Left colon (tissue), 2 donors: Measurements from ENCODE around the gene IFNA8. TPM values are rescaled to one million over a fixed set of nuclear protein-coding genes. Genes with fewer than 3 reads are reported as not detected.
A peak's percentile ranks its signal among the peaks of the same experiment; 100 is the strongest.
"Not testable (repeated sequence)": the region's sequence is repeated elsewhere in the genome, so short reads cannot be mapped to it uniquely, and the experiment has no call there.

Experiments
- ATAC-seq: fragments of 200-7000 bp; cut with Tn5 transposase; one replicate; pipeline ENCODE4 v1.9.1; 2020; ENCODE audit warnings: mild to moderate bottlenecking, moderate library complexity
- DNase-seq, 2 donors: peaks; one replicate each; pipeline ENCODE4 v3.0.0-alpha.2; 2020
- intact Hi-C, 2 donors: fragments of 100-400 bp; cut with DNase I in 1 of 2; cut with micrococcal nuclease in 1 of 2; formaldehyde crosslinking; loops; one replicate each; pipeline versions ENCODE4 v1.11.2 to v1.14.0; 2022; cut with DNase I, micrococcal nuclease
- long read RNA-seq: library from polyadenylated mRNA; unstranded; transcript quantifications from one replicate; pipeline ENCODE4 v2.0.0, GENCODE V29; 2021
- total RNA-seq, 2 donors: library from RNA; stranded (reverse); fragmentation: NEBNext Ultra II Directional; extraction: Animal tissue kit (Norgen Biotek cat#: 25700); gene quantifications; one replicate each; pipeline ENCODE4 v1.2.1, GENCODE V29; 2021
- donor health status: DM: no; HTN: no; CAD: no.
- donor health status: DM: yes; HTN: yes; CAD: no.

IFNA8 gene
- total RNA-seq, result not detected
- long read RNA-seq, result 0 reads

GRCh38 chr9:21408817-21409216 lies at the start of gene IFNA8:
TSS of gene IFNA8 (plus strand) at chr9:21409117. CDS start at chr9:21409177, 60 bp downstream.
- no peak for ATAC-seq
- intact Hi-C loops, result no loop called here
- no peak for DNase-seq

GRCh38 chr9:21362287-21362686 lies 46.6 kb upstream of the IFNA8 start:
- intact Hi-C loops, result no loop called here
- ATAC-seq (no peak), DNase-seq (no peak)

- intact Hi-C loops, ATAC-seq, DNase-seq: not testable (repeated sequence)
These were observed 41.7 kb upstream of the IFNA8 start for GRCh38 chr9:21367169-21367568.

- intact Hi-C loops, result no loop called here
- DNase-seq, result no peak
- ATAC-seq, result no peak
These were observed 41.0 kb upstream of the IFNA8 start, which contains the start of gene IFNA13 for GRCh38 chr9:21367957-21368356. TSS of gene IFNA13 (minus strand) at chr9:21368057. CDS start at chr9:21368010, 47 bp downstream.

- ATAC-seq, intact Hi-C loops, DNase-seq: not testable (repeated sequence)
These were observed 37.5 kb upstream of the IFNA8 start for GRCh38 chr9:21371467-21371866.

GRCh38 chr9:21381448-21382339 lies 27.2 kb upstream of the IFNA8 start:
- ATAC-seq (peak; percentile 58), DNase-seq (no peak)
- intact Hi-C loops, result no loop called here

- intact Hi-C loops, result no loop called here
- ATAC-seq (no peak), DNase-seq (no peak)
These were observed 25.3 kb upstream of the IFNA8 start for GRCh38 chr9:21383627-21384026.

- ATAC-seq, result no peak
- no peak for DNase-seq
- intact Hi-C loops, result no loop called here
These were observed 23.7 kb upstream of the IFNA8 start, which contains the start of gene IFNA2 for GRCh38 chr9:21385131-21385670. TSS of gene IFNA2 (minus strand) at chr9:21385398. CDS start at chr9:21385329, 69 bp downstream.

GRCh38 chr9:21392270-21392669 lies 16.6 kb upstream of the IFNA8 start:
- DNase-seq (no peak), ATAC-seq (peak; percentile 74)
- intact Hi-C loops, result no loop called here

GRCh38 chr9:21395778-21396717 lies 12.9 kb upstream of the IFNA8 start:
- intact Hi-C loops, result loop anchor here in 1 of 2 donors (2.0 kb wide), 1 partner anchor 69 kb away; no protein-coding TSS in a partner anchor

GRCh38 chr9:21398955-21399489 lies 9.9 kb upstream of the IFNA8 start:
- ATAC-seq, result no peak
- intact Hi-C loops, result no loop called here
- no peak for DNase-seq

More at GRCh38 chr9:21395778-21396717, 12.9 kb upstream of the IFNA8 start:
- DNase-seq (peak in 1 of 2 donors; percentile 68), ATAC-seq (peak; percentile 62)

- ATAC-seq, result no peak
- intact Hi-C loops, result no loop called here
- DNase-seq, result no peak
These were observed 9.0 kb upstream of the IFNA8 start for GRCh38 chr9:21399956-21400355.

GRCh38 chr9:21402386-21403251 lies 6.3 kb upstream of the IFNA8 start:
- intact Hi-C loops, result no loop called here
- ATAC-seq (no peak), DNase-seq (no peak)

- intact Hi-C loops, result no loop called here
- DNase-seq (no peak), ATAC-seq (no peak)
These were observed 4.8 kb upstream of the IFNA8 start for GRCh38 chr9:21404146-21404545.

- ATAC-seq, result no peak
- intact Hi-C loops, result no loop called here
- DNase-seq, result no peak
These were observed 3.2 kb downstream of the IFNA8 start for GRCh38 chr9:21412107-21412506.

GRCh38 chr9:21413151-21413550 lies 4.2 kb downstream of the IFNA8 start:
- intact Hi-C loops, result no loop called here
- DNase-seq (no peak), ATAC-seq (no peak)

GRCh38 chr9:21413624-21414023 lies 4.7 kb downstream of the IFNA8 start:
- intact Hi-C loops, result no loop called here
- ATAC-seq (peak; percentile 64), DNase-seq (no peak)
